GM21381 (cell line): ENCODE results near the gene TBC1D4.

ENCODE experiments used
- ATAC-seq: cut with Tn5 transposase; IDR thresholded peaks from one replicate; pipeline ENCODE4 v1.9.1; 2021; ENCODE audit warnings: mild to moderate bottlenecking, moderate library complexity; ENCODE audit not compliant: unreplicated experiment

The TBC1D4 gene

DNA sequence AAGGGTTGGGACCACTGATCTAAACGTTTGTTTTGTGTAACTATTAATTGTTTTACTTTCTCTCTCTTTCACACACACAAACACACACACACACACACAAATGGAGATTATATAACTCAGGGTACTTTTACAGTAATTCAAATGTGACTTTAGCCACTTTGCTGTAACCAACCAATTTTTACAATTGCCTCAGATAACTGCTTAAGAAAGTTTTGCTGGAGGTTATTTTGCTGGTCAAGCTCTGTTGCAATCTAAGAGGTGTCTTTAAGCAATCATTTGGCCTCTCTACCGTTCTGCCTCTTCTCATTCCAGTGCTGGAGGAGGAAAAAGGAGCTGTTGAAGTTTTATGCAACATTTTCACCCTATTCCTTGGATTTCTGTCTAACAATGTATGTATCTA, 63.0 kb downstream of the TBC1D4 start:
- no peak for ATAC-seq

DNA sequence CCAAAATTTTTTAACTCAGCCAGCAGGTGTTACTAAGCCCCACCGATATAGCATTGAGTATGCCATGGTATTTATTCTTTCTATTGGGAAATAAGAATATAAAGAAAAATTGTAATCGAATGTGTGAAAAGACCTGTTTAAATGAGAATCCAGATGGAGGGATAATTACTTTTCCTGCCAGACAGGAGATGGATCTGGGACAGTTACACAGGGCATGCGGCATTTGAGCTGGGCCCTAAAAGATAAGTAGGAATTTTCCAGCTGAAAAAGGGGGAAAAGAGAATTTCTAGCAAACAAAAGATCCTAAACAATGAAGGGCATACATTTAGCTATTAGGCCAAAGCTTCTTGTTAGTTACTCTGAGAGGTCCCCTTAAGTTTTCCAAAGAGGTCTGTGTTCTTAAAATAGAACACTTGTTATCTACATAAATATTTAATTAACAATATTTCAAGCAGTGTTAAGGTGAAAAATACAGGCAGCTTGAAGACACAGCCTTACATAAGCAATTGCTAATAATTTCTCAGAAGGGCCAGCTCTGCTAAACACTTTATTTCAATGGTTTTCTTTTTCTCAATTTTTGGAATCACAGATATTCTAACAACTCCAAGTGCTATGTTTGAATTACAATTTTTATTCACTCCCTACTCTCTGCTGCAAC, 63.7 kb downstream of the TBC1D4 start:
- no peak for ATAC-seq

DNA sequence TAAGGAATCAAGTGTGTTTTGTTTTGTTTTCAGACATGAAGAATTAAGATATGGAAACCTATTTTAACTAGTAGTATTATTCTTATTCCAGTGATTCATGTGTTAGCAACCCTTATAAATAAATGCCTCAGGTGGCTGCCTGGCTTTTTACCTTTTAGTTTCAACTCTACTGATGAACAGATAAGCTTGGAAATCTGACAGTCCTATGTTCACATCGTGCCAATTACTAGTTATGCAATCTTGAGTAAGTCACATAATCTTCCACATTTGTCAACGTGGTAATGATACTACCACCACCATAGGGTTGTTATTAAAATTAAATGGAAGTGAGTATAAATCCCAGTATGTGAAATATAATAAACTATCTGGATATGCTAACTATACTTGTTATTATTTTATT, 64.3 kb downstream of the TBC1D4 start:
- ATAC-seq = no peak

DNA sequence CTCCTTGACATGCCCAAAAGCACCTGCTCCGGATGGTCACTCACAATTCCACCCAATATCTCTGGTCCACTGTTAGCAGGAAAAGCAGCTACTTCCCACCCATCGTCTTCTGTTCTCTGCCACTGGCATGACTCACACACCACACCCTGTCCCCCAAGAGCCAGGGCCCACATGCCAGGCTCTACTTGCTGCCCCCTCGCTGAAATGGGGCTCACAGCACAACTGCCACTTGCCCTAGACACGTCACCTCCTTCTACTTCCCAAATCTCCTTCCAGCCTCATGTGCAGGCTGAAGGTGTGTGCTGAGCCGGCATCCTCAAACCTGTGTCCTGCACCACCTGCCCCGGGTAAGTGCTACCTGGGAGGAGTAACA, 65.0 kb downstream of the TBC1D4 start:
- no peak for ATAC-seq

DNA sequence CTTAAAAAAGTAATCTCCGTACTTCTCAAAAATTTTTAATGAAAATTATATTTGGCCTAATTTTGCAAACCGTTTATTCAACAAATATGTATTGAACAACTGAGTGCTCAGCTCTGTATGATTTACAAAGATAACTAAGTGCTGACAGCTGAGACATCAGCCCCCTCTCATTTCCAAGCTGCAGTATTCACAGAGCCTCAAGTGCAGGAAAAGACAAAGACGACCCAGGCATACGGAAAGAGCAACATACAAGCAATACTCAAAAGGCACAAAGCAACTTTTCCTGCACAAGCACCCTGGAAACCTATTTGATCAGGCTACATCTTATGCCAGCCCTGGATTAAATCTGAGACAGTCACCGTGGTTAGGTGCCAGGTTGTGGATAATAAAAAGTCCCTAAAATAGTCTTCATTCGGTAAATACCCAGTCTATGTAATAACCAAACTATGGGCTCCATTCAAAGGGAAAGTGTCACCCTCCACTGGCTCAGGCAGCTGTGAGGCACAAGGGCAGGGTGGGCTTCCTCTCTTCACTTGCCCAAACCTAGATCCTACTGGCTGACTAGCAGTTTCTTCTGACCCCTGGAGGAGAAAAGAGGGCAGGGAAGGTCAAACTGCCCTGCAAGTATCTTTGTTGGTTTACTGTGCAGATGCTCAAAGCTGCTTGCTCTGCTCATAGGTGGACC, 65.5 kb downstream of the TBC1D4 start:
- ATAC-seq = peak; percentile 63

DNA sequence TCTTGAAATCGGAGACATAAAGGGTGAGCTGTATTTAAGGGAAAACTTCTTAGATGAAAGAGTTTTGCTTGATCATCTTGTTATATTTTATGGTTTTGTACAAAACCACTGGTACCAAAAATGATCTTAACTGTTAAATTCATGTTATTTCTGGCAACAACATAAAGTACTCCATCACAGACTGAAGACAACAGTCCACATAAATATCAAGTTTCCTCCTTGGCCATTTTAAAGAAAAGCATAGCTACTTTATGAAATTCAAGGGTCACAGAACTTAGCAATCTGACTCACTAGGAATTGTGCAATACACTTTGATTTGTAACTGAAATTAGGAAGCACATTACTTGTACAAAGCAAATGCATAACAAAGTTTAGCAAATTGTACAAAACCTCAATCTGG, 66.3 kb downstream of the TBC1D4 start:
- no peak for ATAC-seq

DNA sequence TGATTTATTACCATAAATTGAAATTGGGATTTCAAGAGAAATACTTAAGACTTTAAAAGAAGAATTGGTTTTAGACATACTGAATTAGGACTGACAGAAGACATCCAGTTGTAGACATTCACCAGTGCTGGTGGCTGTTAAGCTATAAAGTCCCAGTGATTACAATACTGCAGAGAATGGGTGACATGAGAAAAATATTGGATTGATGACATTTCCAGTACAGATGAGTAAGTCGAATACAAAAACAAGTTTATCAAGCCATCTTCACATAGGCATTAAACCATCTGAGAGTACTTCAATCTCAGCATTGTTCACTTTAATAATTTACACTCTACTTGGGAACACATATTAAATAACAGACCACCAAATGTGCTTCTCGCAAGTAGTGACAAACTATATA, 66.8 kb downstream of the TBC1D4 start:
- no peak for ATAC-seq

DNA sequence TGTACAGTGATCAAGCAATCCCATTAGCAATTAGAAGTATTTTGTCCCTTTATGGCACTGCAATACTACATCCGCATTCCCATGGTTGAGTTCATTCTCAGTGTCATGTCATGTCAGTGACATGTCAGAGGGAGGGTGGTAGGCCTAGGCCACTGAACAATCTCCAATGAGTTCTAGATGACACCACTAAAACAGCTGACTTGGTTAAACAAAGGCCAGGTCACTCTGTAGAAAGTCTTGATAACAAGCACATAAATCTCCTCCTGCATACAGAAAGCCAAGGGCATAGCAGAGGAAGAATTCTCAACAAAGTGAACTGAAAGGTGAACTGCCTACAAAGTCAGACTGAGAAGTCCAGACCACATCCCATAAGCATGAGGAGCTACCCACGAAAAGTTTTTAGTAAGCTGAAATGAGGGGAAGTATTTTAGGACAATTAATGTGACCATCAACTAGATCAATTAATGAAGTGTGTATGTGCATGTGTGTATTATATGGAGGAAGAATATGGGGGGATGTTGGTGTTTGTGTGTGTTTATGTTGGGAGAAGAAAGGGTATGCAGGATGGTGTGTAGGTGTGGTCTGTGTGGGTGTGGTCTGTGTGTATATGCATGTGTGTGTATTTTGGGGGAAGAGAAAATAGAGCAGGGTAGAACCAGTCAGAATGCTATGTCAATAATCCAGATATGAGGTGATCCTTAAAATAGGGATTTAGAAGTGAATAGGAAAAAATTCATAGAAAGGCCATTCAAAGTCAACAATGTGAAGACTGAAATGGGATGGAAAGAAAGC, 67.7 kb downstream of the TBC1D4 start:
- no peak for ATAC-seq

DNA sequence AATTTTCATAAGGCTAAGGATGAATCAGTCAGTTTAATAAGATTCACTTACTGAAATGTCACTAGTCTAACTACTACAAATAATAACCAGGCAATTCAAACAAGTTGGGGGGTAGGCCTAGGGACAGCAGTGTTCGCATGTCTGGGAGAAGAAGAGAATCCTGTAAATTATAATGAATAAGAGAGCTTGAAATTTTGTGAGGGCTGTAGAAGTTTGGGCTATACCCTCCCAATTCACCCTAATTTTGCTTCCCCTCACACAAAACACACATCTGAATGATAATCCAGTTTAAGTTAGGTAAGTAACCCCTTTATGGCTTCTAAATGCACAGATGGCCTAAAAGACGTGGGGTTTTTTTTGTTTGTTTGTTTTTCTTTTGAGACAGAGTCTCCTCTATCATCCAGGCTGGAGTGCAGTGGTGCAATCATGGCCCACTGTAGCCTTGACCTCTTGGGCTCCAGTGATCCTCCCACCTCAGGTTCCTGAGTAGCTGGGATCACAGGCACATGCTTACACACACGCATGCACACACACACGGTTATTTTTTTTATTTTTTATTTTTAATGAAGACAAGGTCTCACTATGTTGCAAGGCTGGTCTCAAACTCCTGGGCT, 69.9 kb downstream of the TBC1D4 start:
- ATAC-seq = no peak

DNA sequence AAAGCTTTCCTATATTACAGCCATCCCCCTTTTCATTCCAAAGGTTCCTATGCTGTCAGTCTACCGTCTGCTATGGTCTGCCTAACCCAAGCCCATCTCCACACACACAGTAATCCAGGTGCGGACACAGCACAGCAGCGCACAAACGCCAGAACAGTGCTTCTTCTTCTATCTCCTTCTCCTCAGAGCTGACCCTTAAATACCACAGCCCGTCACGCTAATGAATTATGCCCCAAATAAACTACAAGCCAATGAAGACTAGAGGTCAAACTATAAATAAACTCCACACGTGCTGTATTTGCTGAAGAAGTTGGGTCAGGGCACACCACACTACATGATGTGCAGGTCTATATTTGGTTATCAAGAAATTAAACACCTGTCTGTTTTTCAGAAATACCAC, 71.8 kb downstream of the TBC1D4 start:
- ATAC-seq = no peak

DNA sequence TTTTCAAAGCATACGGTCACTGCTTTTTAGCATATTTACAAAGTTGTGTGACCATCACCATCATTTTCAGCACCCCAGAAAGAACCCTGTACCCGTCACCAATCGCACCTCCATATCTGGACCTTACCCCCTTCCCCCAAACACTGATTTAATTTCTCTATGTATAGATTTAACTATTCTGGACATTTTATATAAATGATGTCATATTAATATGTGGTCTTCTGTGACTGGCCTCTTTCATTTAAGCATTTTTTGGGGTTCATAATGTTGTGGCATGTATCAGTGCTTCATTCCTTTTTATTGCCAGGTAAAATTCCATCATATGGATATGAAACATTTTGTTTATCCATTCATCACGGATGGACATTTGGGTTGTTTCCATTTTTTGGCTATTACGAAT, 74.0 kb downstream of the TBC1D4 start:
- no peak for ATAC-seq

DNA sequence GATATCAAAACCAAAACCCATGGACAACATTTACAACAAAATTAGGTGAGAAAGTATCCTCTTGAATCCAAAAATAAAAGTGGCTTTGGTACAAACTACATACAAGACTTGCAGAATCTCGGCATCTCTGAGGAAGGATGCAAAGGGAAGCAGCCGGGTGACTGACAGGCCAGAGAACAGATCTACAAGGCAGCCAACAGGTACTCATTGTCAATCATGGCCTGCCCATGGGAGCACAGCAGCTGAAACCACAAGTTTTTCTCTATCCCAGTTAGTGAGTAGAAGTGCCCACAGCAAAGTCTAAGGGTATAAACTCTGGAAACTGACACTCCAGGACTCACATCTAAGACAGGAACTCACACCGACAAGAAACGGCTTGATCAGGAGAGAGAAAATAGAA, 74.5 kb downstream of the TBC1D4 start:
- ATAC-seq = no peak

DNA sequence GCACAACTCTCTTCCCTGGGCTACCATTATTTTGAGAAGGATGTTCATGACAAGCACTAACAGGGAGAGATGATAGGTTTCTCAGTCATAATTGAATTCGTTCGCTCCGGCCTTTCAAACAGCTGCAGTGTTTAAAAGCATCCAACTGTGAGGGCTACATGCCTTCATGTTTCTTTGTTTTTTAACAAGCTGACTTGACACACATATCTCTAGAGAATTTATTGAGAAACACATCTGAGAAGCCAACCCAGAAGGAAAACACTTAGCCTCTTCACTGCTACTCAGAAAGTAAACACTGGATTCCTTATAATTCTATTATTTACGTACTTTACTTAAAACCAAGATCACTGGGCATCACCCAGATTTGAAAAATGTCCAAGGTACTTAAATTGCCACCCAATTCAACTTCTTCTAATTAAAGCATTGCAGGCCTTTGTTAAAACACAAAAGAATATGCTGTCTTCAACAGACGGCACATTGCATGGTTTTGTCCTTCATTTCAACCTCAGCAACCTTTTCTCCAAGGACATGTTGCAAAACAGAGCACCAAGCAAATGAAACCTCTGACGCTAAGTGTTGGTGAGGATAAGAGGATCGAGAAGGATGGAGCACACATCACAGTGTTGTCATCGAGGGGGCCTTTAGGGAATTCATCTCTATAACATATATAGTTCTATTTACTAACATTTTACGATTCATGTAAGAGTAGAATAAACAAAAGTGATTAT, 75.8 kb downstream of the TBC1D4 start:
- no peak for ATAC-seq

DNA sequence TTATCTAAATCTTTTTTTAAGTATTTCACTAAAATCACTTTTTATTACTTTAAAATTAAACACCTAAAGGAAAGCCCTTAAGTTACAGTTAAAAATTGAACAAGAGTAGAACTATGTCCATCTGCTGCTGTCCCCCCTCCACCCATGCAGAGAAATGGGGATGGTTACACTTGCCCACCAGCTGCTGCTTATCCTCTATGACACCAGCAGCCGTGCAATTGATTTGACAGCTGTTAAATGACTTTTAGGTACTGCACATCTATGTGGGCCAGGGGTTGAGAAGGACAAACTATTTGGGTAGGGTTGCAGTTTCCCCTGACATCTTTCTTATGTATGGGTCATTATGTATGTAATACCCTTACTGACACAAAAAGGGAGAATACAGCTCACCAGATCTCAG, 77.2 kb downstream of the TBC1D4 start:
- no peak for ATAC-seq

DNA sequence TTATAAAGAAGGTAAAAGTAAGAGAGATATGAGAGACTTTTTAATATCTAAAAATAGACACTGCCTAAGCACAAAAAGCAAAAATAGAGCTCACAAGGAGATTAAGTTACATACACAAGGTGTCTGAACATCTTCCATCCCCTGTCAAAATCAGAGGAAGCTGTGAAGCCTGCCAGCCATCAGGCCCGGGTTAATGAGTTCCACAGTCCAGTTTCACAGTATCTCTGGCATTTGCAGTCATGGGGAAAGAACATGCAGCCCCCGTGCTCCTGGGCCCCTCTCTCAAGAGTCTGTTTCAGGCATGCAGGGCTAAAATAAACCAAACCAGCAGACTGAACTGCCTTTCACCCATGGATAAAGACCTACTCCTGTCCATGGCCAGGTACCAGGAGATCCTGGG, 79.2 kb downstream of the TBC1D4 start:
- no peak for ATAC-seq

DNA sequence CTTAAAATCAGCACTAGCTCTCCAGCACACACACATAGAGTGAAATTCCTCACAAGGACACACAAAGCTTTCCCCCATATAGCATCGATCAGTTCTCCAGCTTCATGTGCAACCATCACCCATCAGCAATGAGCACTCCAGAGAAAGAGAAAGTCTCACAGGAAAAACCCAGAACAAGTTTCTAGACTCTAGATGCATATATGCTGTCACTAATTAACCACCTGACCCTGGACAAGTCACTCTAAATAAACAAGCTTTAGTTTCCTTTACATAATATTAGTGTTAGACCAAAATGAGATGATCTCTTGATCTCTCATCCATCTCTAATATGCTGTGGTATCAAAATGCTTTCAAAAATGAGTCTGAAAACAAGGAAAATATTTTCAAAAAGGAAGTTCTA, 81.2 kb downstream of the TBC1D4 start:
- peak; percentile 57 for ATAC-seq

DNA sequence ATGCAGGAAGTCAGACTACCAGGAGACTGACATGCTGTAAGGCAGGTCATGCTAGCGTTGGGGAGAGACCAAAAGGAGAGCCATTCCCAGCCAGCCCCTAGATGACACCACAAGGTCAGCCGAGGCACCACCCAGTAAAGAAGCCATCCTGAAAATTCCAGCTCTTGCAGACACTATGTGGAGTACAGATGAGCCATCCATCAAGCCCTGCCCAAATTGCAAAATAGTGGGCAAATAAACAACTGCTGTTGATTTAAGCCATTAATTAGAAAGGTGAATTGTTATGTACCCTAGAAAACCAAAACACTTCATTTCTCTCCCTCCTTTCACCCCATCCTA, 82.1 kb downstream of the TBC1D4 start:
- no peak for ATAC-seq

DNA sequence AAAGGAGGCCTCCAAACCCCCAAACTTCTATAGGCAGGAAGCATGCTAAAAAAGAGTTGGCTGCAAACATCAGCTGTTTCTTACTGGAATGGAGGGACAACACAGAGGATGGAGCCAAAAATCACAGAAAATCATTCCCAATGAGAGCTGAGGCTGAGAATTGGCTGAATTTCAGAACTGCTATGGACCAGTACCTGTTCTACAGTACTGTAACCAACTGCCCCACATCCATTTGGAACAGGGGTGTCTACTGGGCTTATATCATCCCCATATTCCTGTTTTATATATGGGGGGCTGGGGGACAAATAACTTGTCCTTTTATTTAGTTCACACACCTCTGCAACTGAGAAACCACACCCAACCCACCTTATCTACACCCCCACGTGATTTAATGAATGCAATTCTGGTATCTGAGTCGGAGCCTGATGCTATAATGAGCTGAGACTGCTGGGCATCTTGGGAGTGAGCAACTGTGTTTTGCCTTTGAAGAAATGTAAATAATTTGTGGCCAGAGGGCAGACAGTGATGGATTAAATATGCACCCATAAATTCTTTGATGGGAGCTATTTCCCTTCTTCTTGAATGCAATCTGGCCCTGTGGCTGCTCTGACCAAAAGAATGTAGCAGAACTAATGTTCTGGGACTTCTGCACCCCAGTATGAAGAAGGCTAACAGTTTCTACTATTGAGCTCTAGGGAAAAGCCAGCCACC, 82.6 kb downstream of the TBC1D4 start:
- no peak for ATAC-seq

DNA sequence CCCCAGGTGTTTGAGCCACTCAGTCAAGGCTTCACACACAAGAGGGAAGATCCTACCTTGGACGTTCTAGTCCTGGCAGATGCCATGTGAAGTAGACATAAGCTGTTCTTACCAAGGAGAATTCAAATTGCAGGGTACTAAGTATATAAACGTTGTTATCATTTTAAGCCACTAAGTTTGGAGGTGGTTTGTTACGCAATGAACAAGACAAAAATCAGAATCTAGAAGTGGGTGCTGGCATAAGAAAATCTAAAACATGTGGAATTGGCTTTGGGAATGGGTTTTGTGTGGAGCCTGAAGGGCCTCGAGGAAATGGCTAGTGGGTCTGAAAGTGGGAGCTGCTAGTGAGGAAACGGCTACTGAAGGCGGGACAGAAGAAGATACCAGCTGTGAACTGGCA, 83.9 kb downstream of the TBC1D4 start:
- ATAC-seq = no peak

DNA sequence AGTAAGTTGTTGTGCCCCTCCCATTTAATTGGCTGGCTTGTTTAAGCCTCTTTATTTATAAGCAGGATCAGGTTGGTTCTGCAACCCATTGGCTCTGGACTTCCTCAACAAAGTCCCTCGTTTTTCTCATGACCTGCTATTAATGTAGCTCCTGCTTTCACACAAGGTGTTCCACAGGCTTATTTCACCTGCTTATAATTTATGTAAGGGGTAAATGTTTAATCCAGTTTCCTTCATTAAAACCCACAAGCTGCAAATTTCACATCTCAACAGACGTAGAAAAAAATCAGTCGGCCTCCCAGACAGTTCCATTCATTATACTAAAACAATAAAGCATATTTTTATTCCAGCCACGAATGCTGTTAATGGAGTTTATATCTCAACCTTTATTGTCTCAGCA, 86.1 kb downstream of the TBC1D4 start:
- ATAC-seq = no peak

DNA sequence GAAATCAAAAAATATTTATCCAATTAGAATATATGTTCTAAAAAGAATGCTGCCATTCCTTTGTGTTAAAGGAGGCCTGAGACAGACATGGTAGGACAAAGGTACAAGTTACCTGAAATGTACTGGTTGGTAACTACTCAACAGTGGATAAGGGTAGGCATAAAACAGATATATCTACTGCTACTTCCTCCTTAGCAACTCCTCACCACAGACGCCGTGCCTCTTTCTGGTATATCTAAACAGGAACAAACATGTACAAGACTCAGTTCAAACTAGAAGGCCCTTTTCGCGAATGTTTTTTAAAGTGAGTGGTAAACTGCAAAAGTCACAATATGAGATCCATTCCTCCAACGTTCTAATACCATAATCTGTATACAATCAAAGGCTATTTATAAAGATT, 86.9 kb downstream of the TBC1D4 start:
- no peak for ATAC-seq
